ENCODE data around the gene KCNA2. TPM values are rescaled to one million over a fixed set of nuclear protein-coding genes. Genes with fewer than 3 reads are reported as not detected.

The KCNA2 gene
- total and polyA plus RNA-seq, 2 donors (not counting 1 experiment from before 2014, with no cell fraction given), result 0.17 TPM; not detected in 1

DNA sequence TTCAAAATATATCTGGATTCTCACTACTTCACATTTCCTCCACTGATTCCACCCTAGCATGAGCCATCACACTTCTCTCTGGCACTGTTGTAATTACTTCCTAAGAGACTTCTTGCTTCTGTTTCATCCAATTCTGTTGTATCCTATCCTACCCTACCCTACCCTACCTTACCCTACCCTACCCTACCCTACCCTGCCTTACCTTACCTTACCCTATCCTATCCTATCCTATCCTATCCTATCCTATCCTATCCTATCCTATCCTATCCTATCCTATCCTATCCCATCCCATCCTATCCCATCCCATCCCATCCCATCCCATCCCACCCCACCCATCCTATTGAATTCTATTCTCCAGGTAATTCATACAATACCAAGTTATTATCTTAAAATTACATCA lies 29.7 kb downstream of the KCNA2 start:
- TF ChIP-seq, protein P1, sequence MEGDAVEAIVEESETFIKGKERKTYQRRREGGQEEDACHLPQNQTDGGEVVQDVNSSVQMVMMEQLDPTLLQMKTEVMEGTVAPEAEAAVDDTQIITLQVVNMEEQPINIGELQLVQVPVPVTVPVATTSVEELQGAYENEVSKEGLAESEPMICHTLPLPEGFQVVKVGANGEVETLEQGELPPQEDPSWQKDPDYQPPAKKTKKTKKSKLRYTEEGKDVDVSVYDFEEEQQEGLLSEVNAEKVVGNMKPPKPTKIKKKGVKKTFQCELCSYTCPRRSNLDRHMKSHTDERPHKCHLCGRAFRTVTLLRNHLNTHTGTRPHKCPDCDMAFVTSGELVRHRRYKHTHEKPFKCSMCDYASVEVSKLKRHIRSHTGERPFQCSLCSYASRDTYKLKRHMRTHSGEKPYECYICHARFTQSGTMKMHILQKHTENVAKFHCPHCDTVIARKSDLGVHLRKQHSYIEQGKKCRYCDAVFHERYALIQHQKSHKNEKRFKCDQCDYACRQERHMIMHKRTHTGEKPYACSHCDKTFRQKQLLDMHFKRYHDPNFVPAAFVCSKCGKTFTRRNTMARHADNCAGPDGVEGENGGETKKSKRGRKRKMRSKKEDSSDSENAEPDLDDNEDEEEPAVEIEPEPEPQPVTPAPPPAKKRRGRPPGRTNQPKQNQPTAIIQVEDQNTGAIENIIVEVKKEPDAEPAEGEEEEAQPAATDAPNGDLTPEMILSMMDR (conservative IDR thresholded peaks at IDR 0.05 in 1 of 2, IDR thresholded peaks at IDR 0.05 in 1 of 2; ENCODE audit: low read depth in 1 of 2, low read length in 2 of 2), result no peak
- TF ChIP-seq EZH2 (IDR thresholded peaks at IDR 0.05; ENCODE audit: low read length, missing control alignments), result no peak
- Histone ChIP-seq H3K4me2 (ENCODE audit: extremely low read depth, insufficient read depth, low read length) (no peak overlapping the region), H3K9me3 (ENCODE audit: control insufficient read depth, insufficient read depth, low read depth, low read length) (no peaks in the 10 kb centered on the region), H3K4me3 (replicated peaks in 1 of 4; ENCODE audit: control extremely low read depth in 1 of 4, insufficient read depth in 1 of 4, low read depth in 3 of 4, low read length in 4 of 4) (no peak overlapping the region), H3K79me2 (ENCODE audit: control insufficient read depth, insufficient read depth, low read length) (no peaks in the 10 kb centered on the region), H3K4me1 (ENCODE audit: control insufficient read depth, extremely low read depth, insufficient read depth, low read length) (no peaks in the 10 kb centered on the region), H2AFZ (ENCODE audit: low read length) (no peak overlapping the region), H3K27me3 (ENCODE audit: control insufficient read depth, insufficient read depth, low read length) (no peaks in the 10 kb centered on the region), H3K36me3 (ENCODE audit: control insufficient read depth, insufficient read depth, low read length) (no peaks in the 10 kb centered on the region), H4K20me1 (ENCODE audit: control insufficient read depth, extremely low read depth, insufficient read depth, low read length) (no peaks in the 10 kb centered on the region), H3K27ac (ENCODE audit: insufficient read depth, low read length) (no peak overlapping the region), H3K9ac (ENCODE audit: insufficient read depth, low read length) (no peak overlapping the region)
- DNase-seq (ENCODE audit: low read depth in 2 of 2), result no peak

DNA sequence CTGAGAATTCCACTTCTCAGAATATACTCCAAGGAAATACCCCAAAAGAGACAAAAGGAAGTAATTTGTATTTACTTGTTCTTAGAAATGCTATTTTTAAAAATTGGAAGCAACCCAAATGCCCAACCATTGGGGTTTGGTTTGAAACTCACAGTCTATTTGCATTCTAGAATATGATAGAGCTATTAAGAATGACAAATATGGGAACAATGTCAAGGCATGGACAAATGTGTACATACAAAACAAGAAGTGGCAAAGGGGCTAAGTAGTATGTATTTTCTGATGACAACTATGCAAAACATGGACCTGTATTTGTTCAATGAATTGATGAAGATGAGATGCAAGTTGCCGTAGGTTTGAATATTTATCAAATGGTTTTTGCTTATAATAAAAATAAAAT lies 32.8 kb downstream of the KCNA2 start:
- no peak for TF ChIP-seq EZH2 (IDR thresholded peaks at IDR 0.05; ENCODE audit: low read length, missing control alignments)
- TF ChIP-seq, protein P1 (conservative IDR thresholded peaks at IDR 0.05 in 1 of 2, IDR thresholded peaks at IDR 0.05 in 1 of 2; ENCODE audit: low read depth in 1 of 2, low read length in 2 of 2), result no peak
- Histone ChIP-seq H4K20me1 (ENCODE audit: control insufficient read depth, extremely low read depth, insufficient read depth, low read length) (no peaks in the 10 kb centered on the region), H3K27me3 (ENCODE audit: control insufficient read depth, insufficient read depth, low read length) (no peaks in the 10 kb centered on the region), H3K79me2 (ENCODE audit: control insufficient read depth, insufficient read depth, low read length) (no peaks in the 10 kb centered on the region), H3K4me1 (ENCODE audit: control insufficient read depth, extremely low read depth, insufficient read depth, low read length) (no peaks in the 10 kb centered on the region), H3K36me3 (ENCODE audit: control insufficient read depth, insufficient read depth, low read length) (no peaks in the 10 kb centered on the region), H2AFZ (ENCODE audit: low read length) (no peak overlapping the region), H3K9me3 (ENCODE audit: control insufficient read depth, insufficient read depth, low read depth, low read length) (no peaks in the 10 kb centered on the region), H3K4me3 (replicated peaks in 1 of 4; ENCODE audit: control extremely low read depth in 1 of 4, insufficient read depth in 1 of 4, low read depth in 3 of 4, low read length in 4 of 4) (no peak overlapping the region), H3K4me2 (ENCODE audit: extremely low read depth, insufficient read depth, low read length) (no peak overlapping the region), H3K9ac (ENCODE audit: insufficient read depth, low read length) (no peak overlapping the region), H3K27ac (ENCODE audit: insufficient read depth, low read length) (no peak overlapping the region)
- no peak for DNase-seq (ENCODE audit: low read depth in 2 of 2)

DNA sequence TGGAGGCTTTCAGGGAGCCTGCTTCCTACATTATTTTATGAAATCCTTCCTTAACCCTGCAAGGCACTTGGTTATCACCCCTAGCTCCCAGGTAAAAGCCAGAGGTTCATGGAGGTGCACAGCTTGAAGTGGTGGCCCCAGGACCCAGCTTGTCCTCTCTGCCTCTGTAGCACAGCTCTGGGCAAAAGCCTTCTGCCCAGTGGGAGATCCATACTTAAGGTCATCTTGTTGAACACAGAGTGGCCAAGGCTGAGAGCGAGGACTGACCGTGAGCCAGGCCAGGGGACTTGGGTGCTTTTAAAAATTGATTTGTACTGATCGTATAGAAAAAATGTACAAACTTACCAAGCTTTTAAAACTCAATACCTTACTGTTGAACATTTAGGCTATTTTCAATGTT lies 33.4 kb downstream of the KCNA2 start:
- TF ChIP-seq EZH2 (IDR thresholded peaks at IDR 0.05; ENCODE audit: low read length, missing control alignments), result no peak
- TF ChIP-seq, protein P1 (conservative IDR thresholded peaks at IDR 0.05 in 1 of 2, IDR thresholded peaks at IDR 0.05 in 1 of 2; ENCODE audit: low read depth in 1 of 2, low read length in 2 of 2), result no peak

More for the DNA sequence above, 33.4 kb downstream of the KCNA2 start:
- no peak overlapping the region for H2AFZ ChIP-seq (ENCODE audit: low read length)
- H3K4me3 ChIP-seq (replicated peaks in 1 of 4; ENCODE audit: control extremely low read depth in 1 of 4, insufficient read depth in 1 of 4, low read depth in 3 of 4, low read length in 4 of 4), result no peak overlapping the region
- no peak for DNase-seq (ENCODE audit: low read depth in 2 of 2)
- no peaks in the 10 kb centered on the region for H3K4me1 ChIP-seq (ENCODE audit: control insufficient read depth, extremely low read depth, insufficient read depth, low read length)
- no peaks in the 10 kb centered on the region for H3K79me2 ChIP-seq (ENCODE audit: control insufficient read depth, insufficient read depth, low read length)
- no peak overlapping the region for H3K4me2 ChIP-seq (ENCODE audit: extremely low read depth, insufficient read depth, low read length)
- no peak overlapping the region for H3K9ac ChIP-seq (ENCODE audit: insufficient read depth, low read length)
- no peaks in the 10 kb centered on the region for H3K36me3 ChIP-seq (ENCODE audit: control insufficient read depth, insufficient read depth, low read length)
- no peak overlapping the region for H3K27ac ChIP-seq (ENCODE audit: insufficient read depth, low read length)
- H4K20me1 ChIP-seq (ENCODE audit: control insufficient read depth, extremely low read depth, insufficient read depth, low read length), result no peaks in the 10 kb centered on the region
- H3K9me3 ChIP-seq (ENCODE audit: control insufficient read depth, insufficient read depth, low read depth, low read length), result no peaks in the 10 kb centered on the region
- H3K27me3 ChIP-seq (ENCODE audit: control insufficient read depth, insufficient read depth, low read length), result no peaks in the 10 kb centered on the region

Data from fibroblast of lung (primary cell).